Measurements from ENCODE around the gene SFT2D1.

Gene SFT2D1

DNA sequence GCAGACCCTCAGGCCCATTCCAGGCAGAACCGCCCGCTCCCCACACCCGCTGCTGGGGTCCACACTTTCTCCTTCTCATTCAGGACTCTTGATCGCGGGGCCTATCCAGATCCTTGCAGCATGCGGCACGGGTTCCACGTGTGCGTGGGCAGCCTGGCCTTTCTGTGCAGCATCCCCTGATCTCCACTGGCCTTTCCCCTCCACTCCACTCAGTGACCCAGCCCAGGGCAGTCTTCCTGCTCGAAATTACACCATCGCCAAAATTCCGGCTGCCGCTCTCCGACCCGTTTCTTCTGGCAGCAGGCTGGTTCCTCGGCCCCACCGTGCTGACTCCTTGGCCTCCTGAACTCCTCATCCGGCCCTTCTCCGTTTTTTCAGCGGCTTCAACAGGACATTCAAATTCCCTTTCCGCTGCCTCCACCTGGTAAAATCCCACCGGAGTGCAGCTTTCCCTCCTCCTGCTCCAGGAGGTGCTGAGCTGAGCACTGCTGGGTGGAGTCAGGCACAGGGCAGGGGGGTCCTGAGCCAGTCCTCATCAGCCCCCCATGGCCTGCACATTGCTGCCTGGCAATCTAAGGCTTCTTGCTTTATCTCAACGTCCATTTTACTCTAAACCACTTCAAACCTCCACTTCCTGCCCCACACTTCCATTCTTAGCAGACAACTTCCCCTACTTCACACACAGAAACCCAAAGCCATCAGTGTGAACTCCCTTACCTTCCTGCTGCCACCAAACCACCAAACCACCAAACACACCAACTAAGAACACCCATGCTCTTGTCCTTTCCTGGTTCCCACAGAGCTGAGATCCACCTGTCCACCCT, 9.0 kb downstream of the SFT2D1 start:
- no peak for DNase-seq (ENCODE audit: low spot score)

DNA sequence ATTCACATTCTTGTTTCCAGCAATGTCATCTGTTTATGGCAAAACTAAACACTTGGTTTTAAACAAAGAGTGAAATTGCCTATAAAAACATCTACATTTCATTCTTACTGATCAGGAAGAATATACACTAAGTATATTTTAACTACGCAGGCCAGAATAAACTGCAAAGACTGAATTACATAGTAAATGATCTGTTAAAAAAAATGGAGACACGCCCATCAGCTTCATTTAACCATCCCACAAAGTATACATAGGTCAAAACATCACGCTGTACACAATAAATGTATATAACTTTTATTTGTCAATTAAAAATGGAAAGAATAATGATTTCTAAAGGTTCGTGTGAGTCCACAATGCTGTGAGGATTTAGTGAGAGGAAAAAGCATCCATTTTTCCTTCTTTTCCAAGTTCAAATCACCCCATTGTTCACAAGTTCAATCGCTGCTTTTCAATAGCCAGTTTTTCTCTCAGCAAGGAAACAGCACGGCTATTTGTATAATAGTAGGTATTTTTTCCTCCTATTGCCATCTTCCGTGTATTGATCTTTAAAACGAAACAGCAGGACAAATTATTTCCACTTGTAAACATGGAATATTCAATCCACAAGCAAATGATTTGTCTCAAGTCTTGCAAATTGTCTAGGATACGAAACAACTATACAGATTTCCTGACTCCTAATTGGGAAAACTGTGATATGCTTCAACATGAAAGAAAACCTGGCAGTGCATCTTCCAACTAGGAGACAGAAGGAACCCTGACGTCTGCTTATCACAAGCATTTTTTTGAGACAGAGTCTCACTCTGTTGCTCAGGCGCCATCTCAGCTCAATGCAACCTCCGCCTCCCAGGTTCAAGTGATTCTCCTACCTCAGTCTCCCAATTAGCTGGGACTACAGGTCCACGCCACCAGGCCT, 10.6 kb downstream of the SFT2D1 start:
- DNase-seq (ENCODE audit: low spot score): no peak

DNA sequence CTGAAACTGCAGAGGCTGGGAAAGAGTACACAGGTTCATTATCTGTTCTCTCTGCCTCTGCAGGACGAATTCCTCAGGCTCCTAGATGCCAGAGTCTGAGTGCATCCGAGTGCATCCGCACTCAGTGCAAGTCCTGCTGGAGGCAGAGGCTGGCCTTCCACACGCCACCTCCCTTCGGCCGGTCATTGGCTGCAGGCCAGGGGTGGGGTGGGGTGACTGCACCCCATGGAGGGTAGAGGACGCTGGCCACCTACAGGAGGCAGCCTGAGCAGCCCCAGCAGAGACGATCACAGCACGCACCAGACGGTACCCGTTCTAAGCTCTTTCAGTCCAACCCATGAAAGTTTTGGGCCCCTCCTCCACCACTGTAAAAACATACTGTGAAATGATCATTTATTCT, 11.7 kb downstream of the SFT2D1 start:
- no peak for DNase-seq (ENCODE audit: low spot score)

DNA sequence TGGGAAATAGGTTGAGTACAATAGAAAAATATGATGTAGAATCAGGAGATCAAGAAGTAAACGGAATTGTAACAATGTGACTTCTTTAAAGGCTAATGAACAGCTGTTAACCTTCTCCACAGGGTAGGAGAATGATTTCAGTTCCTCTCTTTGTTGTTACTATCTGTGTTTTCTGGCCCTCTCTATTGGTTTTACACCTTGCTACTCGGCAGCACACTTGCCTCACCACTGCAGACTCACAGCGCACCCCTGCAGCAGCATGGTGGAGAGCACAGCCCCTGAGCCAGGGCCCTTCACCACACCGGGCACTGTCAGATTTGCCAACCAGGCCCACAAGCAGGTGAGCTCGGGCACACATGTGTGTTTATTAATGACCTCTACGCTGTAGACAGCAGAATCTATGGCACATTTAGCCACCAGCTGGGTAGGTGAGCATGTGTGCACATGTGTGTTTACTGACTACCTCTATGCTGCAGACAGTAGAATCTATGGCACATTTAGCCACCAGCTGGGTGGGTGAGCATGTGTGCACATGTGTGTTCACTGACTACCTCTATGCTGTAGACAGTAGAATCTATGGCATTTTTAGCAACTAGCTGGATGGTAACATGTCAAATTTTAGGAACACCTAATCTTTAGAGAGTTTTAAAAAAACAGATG, 16.8 kb downstream of the SFT2D1 start:
- DNase-seq (ENCODE audit: low spot score): no peak

DNA sequence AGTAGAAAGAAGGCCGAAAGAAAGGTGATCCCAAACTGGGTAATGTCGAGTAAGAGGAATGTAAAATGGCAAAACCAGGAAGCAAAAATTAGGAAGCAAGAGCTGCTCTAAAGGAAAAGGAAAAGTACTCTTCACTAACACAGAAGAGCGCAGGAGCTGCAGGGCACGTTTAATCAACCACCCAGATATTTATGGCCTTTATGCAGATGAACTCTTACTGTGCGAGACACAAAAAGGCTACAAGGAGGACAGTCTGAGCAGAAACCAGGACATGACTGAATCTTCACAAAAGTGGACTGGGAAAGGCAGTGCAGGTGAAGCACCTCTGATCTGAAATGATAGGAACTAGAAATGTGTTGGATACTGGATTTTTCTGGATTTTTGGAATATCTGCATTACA, 18.9 kb downstream of the SFT2D1 start:
- no peak for DNase-seq (ENCODE audit: low spot score)

DNA sequence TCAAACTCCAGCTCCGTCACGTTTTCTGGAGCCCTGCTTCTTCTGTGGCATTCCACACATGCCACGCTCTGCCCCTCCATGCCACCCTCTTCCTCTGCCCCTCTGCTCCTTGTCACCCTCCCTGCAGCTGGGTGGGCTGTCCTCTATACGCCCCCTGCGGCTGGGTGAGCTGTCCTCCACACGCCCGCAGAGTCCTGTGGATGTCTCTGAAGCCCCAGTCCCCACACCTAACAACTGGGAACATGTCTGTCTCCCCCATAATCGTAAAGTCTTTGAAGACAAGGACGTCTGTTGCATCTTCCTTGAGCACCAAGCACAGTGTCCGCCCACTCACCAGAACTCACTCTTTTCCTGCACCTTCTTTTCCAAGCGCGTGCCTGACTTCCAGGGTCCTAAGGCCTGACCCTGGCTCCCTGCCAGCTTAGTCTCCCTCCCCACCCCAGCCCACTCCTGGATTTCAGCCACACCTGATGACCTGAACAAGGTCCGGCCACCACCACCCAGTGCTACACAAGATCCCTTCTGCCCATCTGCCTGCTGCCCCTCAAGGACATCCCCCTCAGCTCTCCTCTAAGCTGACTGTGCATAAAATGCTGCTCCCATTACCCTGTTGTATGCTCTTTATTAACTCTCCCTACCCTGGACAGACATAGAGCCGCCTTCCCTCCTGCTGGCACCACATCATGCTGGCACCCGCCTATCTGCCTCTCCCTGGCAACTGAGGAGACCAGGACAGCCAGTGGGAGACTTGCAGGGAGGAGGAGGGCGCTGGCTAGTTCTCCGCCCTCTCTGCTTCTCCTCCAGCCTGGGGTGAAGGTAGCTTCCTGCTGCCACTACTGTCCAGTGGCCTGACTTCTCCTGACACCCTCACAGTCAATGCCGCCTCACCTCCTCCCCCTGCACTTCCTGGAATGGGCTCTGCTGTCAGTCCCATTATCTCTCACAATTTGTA, 23.4 kb downstream of the SFT2D1 start:
- DNase-seq (ENCODE audit: low spot score): no peak

DNA sequence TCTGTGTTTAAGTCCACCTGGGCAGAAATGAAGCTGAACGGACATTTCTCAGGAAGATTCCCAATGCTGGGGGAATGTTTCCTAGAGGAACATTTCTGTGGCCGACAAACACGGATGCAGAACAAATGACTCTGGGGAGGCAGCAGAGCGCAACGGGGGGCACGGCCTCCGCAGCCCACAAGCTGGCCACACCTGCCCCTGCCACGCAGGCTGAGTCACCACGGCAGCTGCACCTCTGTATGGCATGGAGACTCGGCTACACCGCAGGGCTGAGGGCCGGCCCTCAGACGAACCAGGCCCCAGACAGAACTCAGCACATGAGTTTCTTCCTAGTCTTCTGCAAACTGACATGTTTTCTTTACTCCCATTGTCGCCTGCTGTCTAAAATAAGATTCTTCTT, 24.1 kb downstream of the SFT2D1 start:
- no peak for DNase-seq (ENCODE audit: low spot score)

DNA sequence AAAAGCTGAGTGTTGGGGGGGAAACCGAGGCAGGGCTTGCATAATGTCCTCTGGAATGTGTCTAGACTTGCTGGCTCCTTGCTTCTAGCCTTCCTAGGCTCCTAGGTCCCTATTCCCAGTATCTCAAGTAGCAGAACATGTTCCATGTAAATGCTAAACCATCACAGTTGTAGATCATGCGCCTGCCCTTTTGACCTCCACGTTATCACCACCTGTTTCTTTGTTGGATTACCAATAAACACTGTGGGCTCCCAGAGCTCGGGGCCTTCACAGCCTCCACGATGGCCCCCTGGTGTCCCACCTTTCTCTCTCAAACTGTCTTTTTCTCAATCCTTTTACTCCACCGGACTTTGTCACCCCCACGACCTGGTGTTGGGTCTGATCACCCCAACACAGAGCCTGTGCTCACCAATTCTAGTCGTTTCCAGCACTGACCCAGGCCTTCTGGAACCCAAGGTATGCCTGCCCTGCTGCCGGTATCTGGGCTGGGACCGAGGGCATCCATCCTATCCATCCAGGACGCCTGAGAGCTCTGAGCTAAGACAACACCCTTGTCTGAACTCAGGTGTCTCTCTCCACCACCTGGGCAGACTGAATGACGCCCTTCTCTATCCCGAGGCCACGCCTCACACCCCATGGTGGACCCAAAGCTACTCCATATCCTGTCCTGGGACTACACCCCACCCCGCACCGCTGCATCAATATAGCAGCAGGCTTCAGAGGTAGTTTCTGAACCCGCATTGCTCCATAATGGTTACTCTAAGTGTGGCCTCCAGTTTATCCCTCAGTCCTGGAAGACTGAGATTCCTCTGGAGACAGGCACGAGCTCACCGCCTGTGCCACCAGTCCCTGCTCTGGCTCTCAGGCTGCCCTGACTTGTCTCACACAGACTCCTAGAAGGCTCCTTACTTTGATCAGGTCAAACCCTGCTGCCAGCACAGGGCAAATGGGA, 24.8 kb downstream of the SFT2D1 start:
- DNase-seq (ENCODE audit: low spot score): no peak

DNA sequence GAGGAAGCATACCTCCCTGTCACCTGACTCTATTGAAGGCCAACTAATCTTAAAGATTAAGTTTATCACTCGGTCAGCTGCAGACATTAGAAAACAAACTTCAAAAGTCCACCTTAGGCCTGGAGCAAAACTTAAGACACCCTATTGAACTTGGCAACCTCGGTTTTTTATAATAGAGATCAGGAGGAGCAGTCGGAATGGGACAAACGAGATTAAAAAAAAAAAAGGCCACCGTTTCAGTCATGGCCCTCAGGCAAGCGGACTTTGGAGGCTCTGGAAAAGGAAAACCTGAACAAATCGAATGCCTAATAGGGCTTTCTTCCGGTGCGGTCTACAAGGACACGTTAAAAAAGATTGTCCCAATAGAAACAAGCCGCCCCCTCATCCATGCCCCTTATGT, 26.9 kb downstream of the SFT2D1 start:
- DNase-seq (ENCODE audit: low spot score): no peak

DNA sequence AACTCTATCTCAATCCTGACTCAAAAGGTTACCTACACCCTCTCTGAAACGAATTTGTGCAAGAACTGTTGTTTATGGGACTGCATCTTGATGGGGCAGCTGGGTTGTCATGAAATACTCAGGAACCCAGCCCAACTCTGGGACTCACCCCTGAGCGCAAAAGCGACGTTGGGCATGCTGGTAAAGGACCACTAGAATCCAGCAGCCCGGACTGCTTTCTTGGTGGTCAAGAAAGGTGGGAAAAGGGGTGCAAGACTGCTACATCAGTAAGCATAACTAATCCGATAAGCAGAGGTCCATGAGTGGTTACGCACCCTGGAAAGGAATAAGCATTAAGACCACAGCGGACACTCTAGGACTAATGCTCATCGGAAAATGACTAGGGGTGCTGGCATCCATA, 27.9 kb downstream of the SFT2D1 start:
- DNase-seq (ENCODE audit: low spot score): no peak

DNA sequence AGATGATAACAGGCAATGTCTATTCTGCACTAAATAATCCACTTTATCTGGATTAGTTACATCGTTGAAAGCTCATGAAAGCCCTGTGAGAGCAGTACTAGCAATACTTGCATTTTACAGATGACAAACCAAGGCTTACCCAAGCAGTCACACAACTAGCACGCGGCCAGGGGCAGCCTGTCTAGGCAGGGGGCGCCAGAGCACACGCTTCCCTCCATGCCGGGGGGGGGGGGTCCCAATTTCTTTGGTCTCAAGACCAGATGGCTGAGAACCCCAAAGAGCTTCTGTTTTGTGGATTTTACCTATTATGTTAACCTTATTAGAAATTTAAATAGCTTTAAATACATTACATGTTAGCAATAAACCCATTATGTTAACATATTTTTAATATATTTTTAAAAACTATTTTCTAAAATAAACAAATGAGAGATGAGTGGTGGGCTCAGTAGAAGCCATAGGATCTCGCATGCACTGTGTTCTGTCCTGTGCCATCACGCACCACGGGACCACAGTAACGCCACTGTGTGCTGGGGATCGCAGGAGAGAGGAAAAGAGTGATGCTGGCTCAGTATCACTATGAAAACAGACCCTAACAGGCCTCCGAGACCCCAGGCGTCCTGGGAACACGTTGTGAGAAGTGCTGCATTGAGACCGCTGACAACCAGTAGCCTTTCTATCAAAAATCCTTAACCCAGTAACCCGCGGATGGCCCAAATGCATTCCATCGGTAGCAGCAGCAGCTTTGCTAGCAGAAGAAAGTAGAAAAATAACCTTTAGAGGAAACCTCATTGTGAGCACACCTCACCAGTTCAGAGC, 28.9 kb downstream of the SFT2D1 start:
- DNase-seq (ENCODE audit: low spot score): no peak

DNA sequence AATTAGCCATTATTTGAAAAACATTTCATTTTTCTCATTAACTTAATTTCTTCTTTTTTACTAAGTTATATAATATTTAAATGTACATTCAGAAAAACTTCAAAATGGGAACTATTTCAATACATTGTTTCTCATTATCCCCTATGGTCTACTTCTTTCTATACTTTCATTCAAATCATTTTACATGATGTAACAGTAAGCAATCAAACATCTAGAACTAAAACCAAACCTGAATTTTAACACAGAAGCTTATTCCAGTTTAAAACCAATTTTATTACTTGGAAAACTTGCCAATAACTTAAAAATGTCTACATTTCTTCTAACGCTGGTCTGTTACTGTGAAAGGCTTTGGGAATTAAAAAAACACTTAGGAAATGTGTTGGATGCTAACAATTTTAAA, 29.5 kb downstream of the SFT2D1 start:
- DNase-seq (ENCODE audit: low spot score): no peak

DNA sequence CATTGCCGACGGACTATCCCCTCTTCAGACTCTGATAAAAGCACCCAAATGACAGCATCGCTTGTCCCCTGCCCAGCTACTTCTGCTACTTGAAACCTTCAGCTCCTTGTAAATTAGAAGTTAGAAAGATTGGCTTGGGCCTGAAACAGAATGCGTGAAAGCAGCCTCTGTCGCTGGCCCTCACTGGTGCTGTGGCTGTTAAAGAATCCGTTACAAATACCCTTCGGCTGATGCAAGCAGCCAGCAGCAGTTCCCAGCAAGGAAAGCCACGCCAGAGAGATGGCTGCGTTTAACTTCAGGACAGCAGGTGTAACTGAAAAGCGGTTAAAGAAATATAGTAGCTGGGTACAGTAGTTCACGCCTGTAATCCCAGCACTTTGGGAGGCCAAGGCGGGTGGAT, 31.7 kb downstream of the SFT2D1 start:
- no peak for DNase-seq (ENCODE audit: low spot score)

DNA sequence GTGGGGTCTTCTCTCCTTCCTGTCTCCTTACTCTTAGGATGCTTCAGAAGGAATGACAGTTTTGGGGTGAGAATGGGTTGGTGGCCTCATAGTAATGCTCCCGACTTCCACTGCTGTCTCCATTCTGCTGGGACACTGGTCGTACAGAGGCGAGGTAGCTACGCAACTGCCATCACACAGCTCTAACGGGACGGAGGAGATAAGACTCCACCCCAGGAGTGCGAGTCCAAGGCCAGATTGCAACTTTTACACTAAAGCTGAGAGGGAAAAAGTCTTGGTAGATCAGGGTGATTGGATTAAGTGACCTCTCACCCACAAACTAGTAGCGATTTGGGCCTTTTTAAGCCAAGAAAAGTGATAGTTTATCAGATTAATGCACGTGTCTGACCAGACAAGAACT, 32.4 kb downstream of the SFT2D1 start:
- DNase-seq (ENCODE audit: low spot score): no peak

DNA sequence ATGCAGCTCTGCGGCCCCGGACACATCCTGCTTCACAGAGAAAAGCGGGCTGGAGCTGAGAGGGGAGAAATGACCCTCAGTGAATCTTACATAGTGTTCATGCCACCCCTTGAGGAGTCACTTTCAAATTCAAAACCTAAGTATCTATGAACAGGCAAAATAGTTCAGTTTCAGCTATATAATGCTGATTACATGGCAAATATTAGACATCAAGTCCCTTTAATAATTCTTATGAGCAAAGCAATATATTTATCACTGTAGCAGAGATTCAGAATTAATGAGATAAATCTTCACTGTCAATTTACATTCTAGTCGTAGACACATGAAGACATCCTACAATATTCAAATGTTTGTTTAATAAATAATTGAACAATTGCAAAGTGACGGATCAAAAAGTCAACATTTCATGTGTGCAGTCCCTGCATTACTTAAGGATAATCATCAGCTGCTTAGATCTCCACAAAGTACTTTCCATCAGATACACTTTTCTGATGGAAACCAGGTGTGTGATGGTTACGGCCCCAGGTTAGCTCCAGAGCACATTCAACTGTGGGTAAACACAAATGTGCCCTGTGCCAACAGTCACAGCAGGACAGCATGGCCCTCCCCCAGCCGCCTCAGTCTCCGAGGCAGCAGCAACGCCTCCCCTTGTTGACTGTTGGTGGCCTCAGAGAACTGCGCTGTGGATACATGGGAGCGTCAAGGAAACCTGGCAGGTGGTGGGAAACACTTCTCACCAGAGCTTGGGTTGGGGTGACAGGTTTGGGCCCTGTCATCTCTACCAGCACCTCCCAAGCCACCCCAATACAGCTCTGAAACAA, 33.4 kb downstream of the SFT2D1 start:
- no peak for DNase-seq (ENCODE audit: low spot score)

DNA sequence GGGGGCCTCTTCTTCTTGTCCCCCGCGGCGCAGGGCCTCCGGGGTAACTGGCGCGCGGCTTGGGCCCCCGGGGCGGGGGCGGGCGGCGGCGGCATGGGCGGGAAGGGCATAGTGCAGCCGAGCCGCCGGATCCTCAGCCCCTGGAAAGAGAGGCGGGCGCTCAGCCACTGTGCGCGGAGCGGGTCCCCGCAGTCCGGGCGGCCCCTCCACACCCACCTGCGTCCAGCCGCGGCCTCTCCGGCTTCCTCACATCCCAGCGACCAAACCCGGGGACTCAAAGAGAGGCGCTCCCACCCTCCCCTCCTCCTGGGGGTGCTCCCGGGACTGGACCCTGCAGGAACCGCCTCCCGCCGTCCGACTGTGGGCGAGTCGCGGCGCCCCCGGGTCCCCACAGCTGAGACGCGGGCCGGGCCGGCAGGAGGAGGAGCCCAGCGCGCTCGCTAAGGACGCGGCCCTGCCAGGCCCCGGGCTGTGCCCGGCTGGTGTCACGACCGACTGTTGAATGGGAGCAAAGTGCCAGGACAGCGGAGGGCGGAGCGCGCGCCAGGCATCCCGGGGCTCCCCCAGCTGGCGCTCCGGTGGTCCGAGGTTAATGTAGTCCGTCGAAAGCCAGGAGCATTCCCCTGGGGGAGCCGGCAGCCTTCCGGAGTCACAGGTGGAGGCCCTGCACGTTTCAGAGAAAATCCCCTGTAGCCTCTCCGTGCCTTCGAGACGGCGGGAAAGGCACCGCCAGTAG, 34.1 kb downstream of the SFT2D1 start, which contains the start of gene PRR18:
TSS of gene PRR18 (minus strand) at position 360 of the 736 bp plus-strand sequence. CDS start at position 110, 250 bp downstream.
- no peak for DNase-seq (ENCODE audit: low spot score)

DNA sequence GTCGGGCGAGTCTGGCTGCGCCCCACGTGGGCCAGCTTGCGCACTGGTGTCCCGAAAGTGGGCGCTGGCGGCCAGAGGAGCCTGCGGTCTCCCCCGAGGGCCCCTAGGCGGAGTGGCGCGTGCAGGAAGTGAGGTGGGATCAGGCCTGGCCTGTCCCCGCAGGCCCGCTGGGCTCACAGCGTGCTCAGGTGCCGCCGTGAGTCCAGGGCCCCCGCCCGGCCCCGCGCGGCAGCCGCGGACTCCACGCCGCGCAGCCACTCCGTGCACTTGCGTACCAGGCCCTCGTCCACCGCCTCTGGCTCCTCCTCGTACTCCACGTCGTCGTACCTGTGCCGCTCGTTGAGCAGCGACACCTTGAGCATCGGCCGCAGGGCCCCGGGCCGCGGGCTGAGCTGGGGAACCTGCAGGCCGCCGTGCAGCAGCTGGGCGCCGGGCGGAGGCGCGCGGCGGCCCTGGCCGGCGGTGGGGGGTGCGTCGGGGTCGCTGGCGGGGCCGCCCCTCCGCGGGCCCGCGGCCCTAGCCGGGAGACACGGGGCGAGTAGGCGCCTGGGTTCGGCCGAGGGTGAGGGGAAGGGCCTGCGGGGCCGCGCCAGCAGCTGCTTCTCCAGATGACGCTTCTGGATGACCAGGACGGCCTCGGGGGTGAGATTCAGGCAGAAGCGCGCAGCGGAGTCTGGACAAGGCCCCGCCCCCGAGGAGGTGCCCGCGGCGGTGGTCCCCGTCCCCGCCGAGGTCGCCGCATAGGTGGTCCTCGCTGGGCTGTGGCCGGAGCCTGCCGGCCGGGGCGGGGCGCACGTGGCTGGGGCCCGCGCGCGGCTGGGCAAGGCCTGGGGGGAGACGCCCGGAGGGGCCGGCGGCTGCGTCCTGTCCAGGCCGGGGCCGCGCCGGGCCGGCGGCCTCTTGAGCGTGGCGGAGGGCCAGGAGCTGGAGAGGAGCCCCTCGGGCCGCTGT, 35.0 kb downstream of the SFT2D1 start:
- DNase-seq (ENCODE audit: low spot score): no peak
